ENCODE results near the gene C1QTNF9B.

DNA sequence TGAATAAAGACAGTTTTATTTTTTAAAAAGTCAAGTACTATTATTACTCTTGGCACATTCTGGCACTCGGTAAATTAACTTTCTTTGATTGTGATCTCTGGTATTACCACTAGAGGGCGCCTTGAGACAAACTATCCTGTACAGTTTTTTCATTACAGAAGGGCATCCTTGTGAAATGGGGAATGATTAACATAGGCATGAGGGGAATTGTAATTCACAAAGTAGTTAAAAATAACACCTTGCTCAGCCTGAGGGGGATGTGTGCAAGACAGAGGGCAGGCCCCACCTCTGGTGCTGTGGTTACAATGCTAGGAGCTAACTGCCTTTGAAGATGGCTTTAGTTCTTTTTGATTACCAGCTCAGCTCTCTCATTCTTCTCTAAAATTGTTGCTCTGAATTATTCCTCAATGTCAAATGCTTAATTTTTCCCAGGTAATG lies 24.2 kb upstream of the C1QTNF9B start:
- TF ChIP-seq EZH2phosphoT487 (IDR thresholded peaks at IDR 0.05; ENCODE audit: borderline replicate concordance, low read length) = no peak
- TF ChIP-seq, protein P1, sequence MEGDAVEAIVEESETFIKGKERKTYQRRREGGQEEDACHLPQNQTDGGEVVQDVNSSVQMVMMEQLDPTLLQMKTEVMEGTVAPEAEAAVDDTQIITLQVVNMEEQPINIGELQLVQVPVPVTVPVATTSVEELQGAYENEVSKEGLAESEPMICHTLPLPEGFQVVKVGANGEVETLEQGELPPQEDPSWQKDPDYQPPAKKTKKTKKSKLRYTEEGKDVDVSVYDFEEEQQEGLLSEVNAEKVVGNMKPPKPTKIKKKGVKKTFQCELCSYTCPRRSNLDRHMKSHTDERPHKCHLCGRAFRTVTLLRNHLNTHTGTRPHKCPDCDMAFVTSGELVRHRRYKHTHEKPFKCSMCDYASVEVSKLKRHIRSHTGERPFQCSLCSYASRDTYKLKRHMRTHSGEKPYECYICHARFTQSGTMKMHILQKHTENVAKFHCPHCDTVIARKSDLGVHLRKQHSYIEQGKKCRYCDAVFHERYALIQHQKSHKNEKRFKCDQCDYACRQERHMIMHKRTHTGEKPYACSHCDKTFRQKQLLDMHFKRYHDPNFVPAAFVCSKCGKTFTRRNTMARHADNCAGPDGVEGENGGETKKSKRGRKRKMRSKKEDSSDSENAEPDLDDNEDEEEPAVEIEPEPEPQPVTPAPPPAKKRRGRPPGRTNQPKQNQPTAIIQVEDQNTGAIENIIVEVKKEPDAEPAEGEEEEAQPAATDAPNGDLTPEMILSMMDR (conservative IDR thresholded peaks at IDR 0.05; ENCODE audit: low read depth, low read length) = peak; percentile 91

All from PC-3 (cell line).